Measurements from ENCODE around the gene DIS3L.
"Not testable (repeated sequence)": the region's sequence is repeated elsewhere in the genome, so short reads cannot be mapped to it uniquely, and the experiment has no call there.

Gene DIS3L

GRCh38 chr15:66293419-66294156 is at the start of gene DIS3L:
TSS of gene DIS3L (plus strand) at chr15:66293568. CDS start at chr15:66293597, 29 bp downstream.
- peak; percentile 59 to 68 for DNase-seq

- DNase-seq: not testable (repeated sequence)
Measured at GRCh38 chr15:66245832-66246231, 47.5 kb upstream of the DIS3L start.

GRCh38 chr15:66246937-66247336 is 46.4 kb upstream of the DIS3L start:
- DNase-seq: no peak

GRCh38 chr15:66249605-66250174 is 43.7 kb upstream of the DIS3L start:
- DNase-seq: no peak

- DNase-seq: no peak
Measured at GRCh38 chr15:66251065-66251789, 42.1 kb upstream of the DIS3L start.

- DNase-seq: peak; percentile 58 to 64
Measured at GRCh38 chr15:66251790-66252684, 41.3 kb upstream of the DIS3L start.

GRCh38 chr15:66252685-66253417 is 40.5 kb upstream of the DIS3L start:
- DNase-seq: peak in 1 of 2 experiments; percentile 23

GRCh38 chr15:66253418-66254088 is 39.8 kb upstream of the DIS3L start, which contains the start of gene MEGF11:
TSS of gene MEGF11 (minus strand) at chr15:66253750. CDS start at chr15:66128403, 125,347 bp downstream.
- DNase-seq: peak in 1 of 2 experiments; percentile 12

- no peak for DNase-seq
Measured at GRCh38 chr15:66254089-66254950, 39.0 kb upstream of the DIS3L start.

- DNase-seq: no peak
Measured at GRCh38 chr15:66254951-66255676, 38.3 kb upstream of the DIS3L start.

- DNase-seq: no peak
Measured at GRCh38 chr15:66256692-66257091, 36.7 kb upstream of the DIS3L start.

- no peak for DNase-seq
Measured at GRCh38 chr15:66261056-66261455, 32.3 kb upstream of the DIS3L start.

GRCh38 chr15:66262837-66263236 is 30.5 kb upstream of the DIS3L start:
- not testable (repeated sequence) for DNase-seq

GRCh38 chr15:66264859-66265513 is 28.4 kb upstream of the DIS3L start:
- no peak for DNase-seq

GRCh38 chr15:66269326-66270090 is 23.9 kb upstream of the DIS3L start:
- no peak for DNase-seq

GRCh38 chr15:66270932-66271331 is 22.4 kb upstream of the DIS3L start:
- no peak for DNase-seq

- no peak for DNase-seq
Measured at GRCh38 chr15:66275352-66275751, 18.0 kb upstream of the DIS3L start.

GRCh38 chr15:66276546-66276945 is 16.8 kb upstream of the DIS3L start:
- DNase-seq: no peak

Data from activated CD4-positive, alpha-beta T cell treated with anti-CD3 and anti-CD28 coated beads, Interleukin-2, amount 50 U/mL, for 48 hours (primary cell).